Measurements from ENCODE around the gene FAM209A.
A peak's percentile ranks its signal among the peaks of the same experiment; 100 is the strongest.
"Not testable (repeated sequence)": the region's sequence is repeated elsewhere in the genome, so short reads cannot be mapped to it uniquely, and the experiment has no call there.

Gene FAM209A, protein sequence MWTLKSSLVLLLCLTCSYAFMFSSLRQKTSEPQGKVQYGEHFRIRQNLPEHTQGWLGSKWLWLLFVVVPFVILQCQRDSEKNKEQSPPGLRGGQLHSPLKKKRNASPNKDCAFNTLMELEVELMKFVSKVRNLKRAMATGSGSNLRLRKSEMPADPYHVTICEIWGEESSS

DNA sequence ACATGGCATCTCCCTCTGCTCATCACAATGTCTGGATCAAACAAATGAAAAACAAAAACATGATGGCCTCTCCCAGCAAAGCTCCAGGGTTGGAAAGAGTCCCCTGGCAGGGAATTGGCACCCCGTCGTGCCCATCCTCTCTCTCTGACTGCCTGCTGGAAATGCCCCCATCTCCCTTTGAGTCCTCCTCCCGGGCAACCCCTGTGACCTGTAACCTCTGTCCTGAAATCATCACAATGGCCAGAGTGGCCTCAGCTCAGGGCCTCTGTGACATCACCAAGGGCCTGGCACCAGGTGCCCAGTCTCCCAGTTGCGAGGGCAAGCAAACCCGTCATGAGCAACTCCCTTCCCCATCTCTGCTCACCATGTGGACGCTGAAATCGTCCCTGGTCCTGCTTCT, at the start of gene FAM209A:
FAM209A (plus strand) TSS at position 301 of the 400 bp plus-strand sequence; CDS start at position 366, 65 bp downstream.
- DNase-seq: not testable (repeated sequence)

DNA sequence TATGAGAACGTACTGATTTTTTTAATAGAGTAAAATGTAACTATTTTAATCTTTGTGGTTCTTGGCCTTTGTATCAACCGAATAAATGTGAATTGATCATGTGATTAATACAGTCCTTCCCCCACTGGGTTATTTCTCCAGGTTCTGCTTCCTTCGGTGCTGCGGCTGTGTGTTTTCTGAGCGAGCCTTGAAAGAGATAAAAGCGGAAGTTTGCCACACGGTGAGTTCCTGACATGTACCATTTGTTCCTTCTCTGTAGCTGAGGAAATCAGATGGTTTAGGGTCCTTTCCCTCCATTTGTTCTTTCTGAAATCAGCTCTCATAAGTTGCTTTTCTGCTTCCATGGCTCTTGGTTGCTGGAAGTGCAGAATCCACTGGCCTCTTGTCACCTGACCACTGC, 40.6 kb upstream of the FAM209A start:
- DNase-seq: no peak

DNA sequence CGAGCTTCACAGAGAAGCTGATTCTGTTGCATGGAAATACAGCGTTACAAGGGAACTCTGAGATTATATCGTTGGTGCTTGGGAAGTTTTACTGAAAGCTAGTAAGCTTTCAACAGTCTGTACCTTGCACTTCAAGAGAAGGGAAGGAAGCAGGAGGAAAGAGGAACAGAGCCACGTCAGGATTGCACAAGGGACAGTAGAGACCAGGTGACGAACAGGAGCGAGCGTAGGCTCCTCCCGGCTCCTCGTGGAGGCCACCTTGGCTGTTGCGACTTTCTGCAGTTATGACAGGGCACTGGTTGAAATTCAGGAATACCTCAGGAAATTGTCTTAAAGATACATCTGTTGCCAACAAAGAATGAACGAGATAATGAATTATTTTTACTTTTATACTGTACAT, 37.3 kb upstream of the FAM209A start:
- no peak for DNase-seq

DNA sequence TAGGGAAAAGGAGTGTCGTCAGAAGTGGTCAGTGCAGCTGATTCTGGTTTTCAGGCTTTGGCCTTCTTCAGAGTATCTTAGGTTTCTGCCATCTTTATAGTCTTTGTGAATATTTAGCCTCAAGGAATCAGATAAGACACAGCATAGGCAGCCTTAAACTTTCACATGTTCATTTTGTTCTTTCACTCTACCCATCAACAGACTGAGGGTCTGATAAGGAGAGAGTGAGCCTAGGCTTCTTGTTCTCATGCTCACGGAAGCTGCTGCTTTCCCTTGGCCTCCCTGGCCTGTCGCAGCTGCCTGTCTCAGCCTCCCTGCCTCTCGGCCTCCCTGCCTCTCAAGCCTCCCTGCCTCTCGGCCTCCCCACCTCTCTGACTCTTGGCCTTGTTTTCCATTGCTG, 36.0 kb upstream of the FAM209A start:
- DNase-seq: no peak

DNA sequence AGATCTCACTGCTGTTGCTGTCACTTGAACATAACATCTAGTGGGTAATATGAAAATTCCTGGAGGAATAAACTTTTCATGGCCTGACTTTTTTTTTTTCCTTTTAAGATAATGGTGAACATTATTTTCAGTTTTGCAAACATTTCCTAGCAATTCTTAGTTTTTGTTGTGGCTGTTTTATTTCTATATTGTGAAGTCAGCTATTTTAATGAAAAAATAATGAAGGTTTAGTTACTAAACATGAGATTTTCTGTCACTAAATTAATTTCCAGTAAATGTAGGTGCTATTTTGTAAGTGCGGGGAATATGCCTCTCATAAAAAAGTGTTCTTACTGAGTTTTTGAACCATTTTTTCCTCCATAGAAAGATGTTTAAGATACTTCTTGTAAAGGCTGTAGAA, 23.4 kb upstream of the FAM209A start:
- no peak for DNase-seq

DNA sequence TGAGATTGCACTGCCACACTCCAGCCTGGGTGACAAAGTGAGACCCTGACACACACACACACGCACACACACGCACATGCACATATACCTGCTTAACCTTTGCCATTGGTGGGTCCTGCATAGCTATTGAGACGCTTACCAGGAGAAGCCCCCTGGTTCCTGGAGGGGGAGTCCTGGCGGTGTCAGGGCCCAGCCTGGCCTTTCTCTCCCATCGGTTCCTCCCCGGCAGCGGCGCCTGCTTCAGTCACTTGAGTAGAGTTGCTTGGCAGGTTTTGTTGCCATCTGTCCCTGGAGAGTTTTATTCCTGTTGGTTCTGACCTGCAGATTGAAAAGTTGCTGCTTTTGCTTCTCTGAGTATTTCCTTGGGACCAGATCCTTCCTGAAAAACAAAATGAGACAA, 20.6 kb upstream of the FAM209A start:
- DNase-seq: no peak

DNA sequence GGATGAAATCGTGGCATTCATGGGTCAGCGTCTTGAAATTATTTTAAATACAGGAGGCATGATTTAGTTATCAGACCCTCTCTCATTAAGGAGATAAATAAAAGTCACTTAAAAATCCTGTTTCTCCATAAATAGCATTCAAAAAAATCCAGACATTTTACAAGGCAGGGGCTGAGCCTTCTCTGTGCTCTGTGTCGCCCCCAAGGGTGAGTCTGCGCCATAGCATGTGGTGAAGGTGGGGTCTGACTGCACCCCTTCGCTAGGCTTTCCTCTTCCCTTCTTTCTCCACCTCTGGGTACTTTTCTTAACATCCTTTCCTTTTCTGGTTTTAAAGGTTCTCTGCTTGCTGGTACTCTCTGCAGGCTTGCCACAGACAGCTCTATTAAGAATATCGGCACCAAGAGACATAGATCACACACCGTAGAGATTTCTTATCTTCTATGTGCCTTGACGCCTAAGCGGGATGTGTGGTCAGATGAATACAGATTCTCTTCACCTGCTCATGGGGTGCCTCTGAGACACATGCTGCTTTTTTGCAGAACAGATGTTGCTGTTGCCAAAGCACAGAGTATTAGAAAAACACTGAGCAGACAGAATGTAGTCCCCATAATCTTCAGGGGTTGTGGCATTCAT, 20.1 kb upstream of the FAM209A start:
- peak; percentile 9 for DNase-seq

DNA sequence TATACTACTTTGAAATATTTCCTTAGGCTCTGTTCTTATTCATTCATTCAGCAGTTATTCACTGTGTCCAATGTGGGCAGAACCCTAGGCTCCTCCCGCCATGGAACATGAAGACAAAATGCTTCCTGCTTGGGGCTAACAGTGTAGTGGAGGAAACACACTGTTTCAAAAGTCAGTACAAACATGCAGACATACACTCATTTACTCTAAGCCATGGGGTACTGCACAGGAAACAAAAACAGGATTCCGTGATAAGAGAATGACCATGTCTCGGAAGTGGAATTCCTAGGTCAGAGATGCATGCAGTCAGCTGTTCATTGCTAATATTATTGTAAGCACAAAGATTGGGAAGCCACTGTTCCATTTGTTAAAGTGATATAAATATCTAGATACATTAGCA, 18.4 kb upstream of the FAM209A start:
- no peak for DNase-seq

DNA sequence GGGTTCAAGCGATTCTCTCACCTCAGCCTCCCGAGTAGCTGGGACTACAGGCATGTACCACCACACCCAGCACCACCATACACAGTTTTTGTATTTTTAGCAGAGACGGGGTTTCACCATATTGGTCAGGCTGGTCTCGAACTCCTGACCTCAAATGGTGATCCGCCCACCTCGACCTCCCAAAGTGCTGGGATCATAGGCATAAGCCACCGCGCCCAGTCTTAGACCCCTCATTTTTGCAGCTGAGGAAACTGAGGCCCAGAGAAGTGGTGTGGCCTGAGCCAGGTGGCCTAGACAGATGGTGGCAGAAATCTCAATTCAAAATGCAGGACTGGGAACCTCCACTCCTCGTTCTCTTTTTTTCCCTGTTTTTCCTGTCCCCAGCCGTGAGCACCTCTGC, 12.6 kb upstream of the FAM209A start:
- no peak for DNase-seq

DNA sequence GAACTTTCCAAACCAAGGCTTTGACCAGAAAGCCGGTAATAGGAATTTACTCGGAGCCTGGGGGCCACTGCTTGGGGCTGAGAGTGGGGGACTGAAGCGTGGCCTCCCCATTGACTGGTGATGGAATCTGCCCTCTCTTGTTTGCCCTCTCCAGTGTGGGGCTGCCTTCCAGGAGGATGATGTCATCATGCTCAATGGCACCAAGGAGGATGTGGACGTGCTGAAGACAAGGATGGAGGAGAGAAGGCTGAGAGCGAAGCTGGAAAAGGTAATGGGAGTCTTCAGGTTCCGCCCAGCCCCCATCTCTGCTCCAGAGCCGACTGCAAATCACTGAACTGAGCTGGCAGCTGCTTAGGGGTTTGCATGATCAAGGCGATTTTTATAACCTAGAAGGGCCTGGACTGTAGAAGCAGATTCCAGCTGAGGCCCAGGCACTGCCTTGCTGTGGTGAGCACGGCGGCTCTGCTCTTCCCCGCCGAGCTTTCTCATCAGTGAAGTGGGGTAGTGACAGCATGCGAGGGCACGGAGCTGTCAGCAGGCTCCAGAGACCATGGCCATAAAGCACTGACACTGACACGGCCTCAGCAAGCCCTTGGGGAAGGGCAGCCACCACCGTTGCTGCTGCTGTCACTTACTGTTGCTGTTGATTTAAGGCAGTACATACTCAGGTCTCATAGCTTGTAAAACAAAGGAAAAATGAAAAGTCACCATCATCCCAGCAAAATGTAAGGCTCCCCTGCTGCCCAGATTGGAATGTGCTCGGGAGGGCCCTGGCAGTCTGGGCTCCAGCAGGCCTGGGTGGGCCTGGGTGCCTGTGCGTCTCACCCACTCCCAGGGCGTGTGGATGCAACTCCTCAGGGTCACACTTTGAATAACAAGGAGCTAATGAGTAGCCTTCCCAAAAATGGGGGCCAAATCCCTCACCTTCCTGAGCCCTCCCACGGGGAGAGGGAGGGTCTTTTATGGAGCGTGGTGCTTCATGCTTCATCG, 11.1 kb upstream of the FAM209A start:
- no peak for DNase-seq

DNA sequence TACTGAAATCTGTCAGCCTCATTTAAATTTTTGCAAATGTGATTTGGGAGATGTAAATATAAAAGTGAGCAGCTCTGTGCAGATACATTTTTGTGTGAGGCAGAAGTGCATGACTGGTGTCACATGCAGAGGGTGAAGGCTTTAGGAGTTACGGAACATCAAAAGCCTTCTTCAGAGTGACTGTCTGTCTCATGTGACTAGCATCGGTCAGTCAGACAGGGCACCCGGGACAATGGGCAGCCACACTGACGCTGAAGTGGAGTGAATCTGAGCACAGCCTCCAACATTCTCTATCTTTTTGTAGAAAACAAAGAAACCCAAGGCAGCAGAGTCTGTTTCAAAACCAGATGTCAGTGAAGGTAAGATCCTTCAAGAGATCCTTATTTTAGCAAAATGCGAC, 7.9 kb upstream of the FAM209A start:
- no peak for DNase-seq

DNA sequence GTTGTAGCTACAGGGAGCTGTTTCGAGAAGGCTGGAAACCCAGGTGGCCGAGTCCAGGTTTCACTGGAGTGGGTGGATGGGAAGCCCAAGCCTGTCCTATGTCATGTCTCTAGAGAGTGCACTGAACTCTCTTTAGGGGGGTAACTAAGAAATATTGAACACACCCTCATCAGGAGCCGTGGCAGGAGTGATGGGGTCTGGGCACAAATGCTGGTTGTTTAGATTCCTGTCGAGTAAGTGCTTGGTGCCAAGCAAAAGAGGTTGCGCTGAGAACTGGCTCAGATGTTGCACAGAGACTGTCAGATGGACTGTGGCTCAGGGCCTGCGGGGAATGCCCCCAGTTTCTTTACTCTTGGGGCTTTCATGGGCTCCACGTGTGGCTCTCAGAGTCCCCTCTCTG, 7.3 kb upstream of the FAM209A start:
- DNase-seq: no peak

DNA sequence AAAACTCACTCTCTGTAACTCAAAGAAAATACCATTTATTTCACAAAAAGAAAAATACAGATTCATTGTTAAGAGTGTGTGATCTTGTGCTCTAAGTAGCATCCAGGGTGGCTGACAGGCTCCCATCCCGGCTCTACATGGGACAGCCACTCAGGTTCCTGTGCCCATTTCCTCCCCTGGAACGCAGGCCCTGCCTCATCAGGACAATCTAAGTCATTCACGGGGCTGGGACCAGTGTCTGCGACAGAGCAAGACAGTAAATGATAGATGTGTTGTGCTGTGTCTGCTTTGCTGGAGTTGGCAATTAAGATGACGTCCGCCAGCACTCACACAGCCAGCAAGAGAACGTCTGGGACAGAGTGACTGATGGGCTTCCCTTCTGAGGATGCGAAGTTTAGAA, 6.9 kb upstream of the FAM209A start:
- no peak for DNase-seq

DNA sequence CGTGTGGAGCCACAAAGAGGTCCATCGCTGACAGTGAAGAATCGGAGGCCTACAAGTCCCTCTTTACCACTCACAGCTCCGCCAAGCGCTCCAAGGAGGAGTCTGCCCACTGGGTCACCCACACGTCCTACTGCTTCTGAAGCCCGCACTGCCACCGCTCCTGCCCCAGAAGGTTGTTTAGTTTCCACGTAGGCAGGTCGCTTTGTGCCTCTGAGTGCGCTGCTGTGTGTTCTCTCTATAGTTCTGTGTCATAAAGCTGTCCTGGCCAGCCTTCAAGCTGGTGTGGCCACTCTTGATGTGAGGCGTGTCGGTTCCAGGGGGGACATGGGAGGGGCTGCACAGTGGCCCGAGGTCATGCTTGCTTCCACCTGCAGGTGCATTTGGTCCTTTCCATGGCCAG, 6.4 kb upstream of the FAM209A start:
- no peak for DNase-seq

DNA sequence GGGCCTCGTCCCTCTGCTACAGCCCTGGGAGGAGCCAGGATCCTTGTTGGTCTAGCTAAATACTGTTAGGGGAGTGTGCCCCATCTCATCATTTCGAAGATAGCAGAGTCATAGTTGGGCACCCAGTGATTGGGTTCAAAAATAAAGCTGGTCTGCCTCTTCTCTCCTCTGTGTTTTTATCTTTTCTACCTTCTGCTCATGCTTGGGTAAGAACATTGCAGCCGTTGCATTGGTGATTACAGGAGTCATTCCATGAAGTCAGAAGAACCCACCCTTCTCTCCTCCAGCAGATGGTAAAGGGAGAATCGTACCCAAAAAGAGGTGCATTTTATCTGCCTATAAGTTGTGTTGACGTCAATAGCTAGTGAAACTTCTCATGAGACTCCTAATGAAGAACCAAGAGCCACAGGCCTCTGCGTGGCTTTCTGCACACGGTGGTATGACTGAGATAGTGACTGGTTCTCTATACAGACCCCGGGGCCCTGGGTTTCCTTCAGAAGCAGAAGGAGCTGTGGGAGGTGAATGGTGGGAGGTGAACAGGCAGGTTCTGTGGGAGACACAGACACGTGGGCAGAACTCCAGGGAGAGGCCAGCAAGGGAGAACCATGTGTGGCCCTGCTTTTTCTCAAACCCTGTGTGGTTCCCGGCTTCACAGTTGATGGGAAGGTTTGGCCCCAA, 5.7 kb upstream of the FAM209A start:
- no peak for DNase-seq

DNA sequence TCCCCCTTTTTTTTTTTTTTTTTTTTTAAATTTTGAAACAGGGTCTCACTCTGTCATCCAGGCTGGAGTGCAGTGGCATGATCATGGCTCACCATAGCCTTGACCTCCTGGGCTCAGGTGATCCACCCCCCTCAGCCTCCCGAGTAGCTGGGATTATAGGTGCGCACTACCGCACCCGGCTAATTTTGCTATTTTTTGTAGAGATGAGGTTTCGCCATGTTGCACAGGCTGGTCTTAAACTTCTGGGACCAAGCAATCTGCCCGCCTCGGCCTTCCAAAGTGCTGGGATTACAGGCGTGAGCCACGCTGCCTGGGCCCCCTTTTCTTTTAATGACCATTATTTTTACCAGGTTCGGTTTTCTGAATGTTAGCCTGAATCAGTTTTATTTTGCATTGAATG, 5.0 kb upstream of the FAM209A start:
- no peak for DNase-seq

DNA sequence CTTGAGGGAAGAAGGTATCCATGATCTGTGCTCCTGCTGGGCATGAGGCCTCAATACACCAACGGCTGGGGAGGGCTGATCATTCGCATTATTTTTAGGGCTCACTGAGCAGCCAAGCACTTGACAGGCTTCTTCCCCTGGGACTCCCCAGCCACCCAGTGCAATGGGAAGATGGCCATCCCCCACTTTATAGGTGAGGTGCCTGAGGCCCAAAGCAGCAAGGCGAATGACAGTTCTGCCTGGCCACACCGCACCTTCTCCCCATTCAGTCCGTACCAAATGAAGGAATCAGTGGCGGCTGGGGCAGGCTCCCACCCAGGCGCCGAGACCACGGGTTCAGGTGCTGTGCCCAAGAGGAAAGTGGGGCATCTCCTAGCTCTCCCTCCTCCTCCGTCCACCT, 4.4 kb upstream of the FAM209A start:
- DNase-seq: no peak

DNA sequence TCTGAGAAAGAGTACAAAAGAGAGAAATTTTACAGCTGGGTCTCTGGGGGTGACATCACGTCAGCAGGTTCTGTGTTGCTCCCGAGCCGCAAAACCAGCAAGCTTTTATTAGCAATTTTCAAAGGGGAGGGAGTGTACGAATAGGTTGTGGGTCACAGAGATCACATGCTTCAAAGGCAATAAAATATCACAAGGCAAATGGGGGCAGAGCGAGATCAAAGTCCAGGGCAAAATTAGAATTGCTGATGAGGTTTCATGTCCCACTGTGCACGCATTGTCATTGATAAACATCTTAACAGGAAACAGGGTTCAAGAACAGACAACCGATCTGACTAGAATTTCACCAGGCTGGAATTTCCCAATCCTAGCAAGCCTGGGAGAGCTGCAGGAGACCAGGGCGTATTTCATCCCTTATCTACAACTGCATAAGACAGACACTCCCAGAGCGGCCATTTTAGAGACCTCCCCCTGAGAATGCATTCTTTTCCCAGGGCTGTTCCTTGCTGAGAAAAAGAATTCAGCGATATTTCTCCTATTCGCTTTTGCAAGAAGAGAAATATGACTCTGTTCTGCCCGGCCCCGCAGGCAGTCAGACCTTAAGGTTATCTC, 3.7 kb upstream of the FAM209A start:
- DNase-seq: not testable (repeated sequence)

DNA sequence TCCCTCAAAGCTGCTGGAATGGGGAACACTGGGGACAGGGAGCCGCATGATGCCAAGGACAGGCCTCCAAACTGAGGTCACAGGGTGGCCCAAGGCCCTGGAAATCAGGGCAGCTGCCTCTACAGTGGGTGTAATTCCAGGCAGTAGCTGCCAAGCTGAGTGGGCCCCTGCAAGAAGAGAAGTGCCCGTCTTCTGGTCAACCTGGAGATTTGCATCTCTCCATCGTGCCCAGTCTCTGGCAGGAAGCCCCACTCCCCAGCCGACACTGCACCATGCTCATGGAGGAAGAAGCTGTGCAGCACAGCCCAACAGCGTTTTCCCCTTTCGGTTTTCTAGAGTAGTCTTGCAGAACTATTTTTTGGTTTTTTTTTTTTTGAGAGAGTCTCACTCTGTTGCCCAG, 2.2 kb upstream of the FAM209A start:
- no peak for DNase-seq

DNA sequence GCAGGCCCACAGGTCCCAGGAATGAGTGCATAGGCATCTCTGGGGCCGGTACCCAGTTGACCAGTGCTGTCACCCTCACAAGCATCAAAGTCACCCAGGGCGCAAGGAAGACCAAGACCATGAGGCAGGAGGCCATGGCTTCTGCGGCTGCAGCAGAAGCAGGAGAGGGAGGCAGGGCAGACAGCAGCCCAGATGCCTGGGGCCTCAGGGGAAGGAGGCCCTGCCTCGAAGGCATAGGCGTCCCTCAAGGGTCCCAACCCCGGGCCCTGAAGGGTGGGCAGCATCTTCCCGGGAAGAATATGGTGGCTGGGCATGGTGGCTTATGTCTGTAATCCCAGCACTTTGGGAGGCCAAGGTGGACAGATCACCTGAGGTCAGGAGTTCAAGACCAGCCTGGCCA, 3.0 kb downstream of the FAM209A start:
- no peak for DNase-seq

DNA sequence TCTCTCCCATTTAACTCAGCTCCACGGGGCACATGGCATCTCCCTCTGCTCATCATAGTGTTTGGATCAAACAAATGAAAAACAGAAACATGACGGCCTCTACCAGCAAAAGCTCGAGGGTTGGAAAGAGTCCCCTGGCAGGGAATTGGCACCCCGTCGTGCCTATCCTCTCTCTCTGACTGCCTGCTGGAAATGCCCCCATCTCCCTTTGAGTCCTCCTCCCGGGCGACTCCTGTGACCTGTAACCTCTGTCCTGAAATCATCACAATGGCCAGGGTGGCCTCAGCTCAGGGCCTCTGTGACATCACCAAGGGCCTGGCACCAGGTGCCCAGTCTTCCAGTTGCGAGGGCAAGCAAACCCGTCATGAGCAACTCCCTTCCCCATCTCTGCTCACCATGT, 8.4 kb downstream of the FAM209A start, which contains the start of gene FAM209B:
FAM209B (plus strand) TSS at position 301 of the 400 bp plus-strand sequence; CDS start at position 397, 96 bp downstream.
- not testable (repeated sequence) for DNase-seq

DNA sequence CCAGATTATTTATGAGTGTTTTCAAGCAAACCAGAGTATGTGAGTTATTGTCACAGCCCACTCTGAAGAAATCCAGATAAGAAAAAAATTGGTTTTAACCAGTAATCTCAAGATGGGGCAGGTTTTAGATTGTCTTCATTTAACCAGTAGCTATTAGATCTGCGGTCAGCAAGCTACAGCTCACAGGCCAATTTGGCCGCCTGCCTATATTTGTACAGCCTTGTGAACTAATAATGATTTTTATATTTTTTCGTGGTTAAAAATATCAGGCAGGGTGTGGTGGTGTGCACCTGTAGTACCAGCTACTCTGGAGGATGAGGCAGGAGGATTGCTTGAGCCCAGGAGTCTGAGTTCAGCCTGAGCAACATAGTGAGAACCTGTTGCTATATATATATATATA, 13.5 kb downstream of the FAM209A start:
- no peak for DNase-seq

DNA sequence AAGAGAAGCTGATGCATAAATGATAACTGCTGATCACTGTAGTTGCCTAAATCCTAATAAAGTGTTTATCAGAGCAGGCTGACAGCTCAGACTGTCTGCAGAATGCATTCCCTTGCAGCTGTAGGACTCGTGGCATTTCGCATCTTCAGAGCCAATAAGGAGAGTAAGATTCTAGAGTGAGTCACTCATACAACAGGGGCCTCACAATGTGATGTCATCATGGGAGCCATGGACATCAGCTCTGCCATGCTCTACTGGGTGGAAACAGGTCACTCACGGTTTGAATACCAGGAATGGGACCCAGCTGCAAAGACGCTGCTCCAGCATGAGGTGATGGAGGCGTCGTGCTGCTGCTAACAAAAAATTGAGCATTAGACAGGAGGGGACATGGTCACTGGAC, 15.9 kb downstream of the FAM209A start:
- DNase-seq: no peak
